GM13976 (cell line): Measurements from ENCODE around the gene JAK3.

Experiments
- DNase-seq: peaks from one replicate; pipeline ENCODE4 v3.0.0; 2012; ENCODE audit warnings: low spot score
- CTCF ChIP-seq: IDR thresholded peaks from 2 replicates; pipeline ENCODE4 v1.5.1; 2012; ENCODE audit warnings: borderline replicate concordance, mild to moderate bottlenecking; ENCODE audit not compliant: insufficient read depth; ENCODE audit errors: extremely low read depth, missing control alignments, control extremely low read depth
- in situ Hi-C: fragments of 300-500 bp; cut with MboI; formaldehyde crosslinking; loops from one replicate; pipeline ENCODE4 v1.12.0; 2022; ENCODE audit warnings: low sequenced_read_pairs, mixed read lengths, inconsistent platforms; ENCODE audit not compliant: unreplicated experiment

Gene JAK3

GRCh38 chr19:17872251-17873001 is 24.6 kb upstream of the JAK3 start:
- in situ Hi-C loops = no loop called here
- TF ChIP-seq CTCF = no peak
- no peak for DNase-seq

GRCh38 chr19:17871878-17872250 is 24.1 kb upstream of the JAK3 start, which contains the start of gene SLC5A5:
Gene SLC5A5, plus strand, starts transcription at chr19:17871945. Its CDS starts 375 bp downstream, at chr19:17872320.
- DNase-seq = peak; percentile 49
- in situ Hi-C loops = no loop called here
- no peak for TF ChIP-seq CTCF

GRCh38 chr19:17871032-17871877 is 23.5 kb upstream of the JAK3 start:
- no peak for TF ChIP-seq CTCF
- no peak for DNase-seq
- in situ Hi-C loops = no loop called here

GRCh38 chr19:17869114-17869608 is 21.4 kb upstream of the JAK3 start:
- no peak for TF ChIP-seq CTCF
- no peak for DNase-seq
- in situ Hi-C loops = loop anchor here (10.0 kb wide), 1 partner anchor 56 kb away; no protein-coding TSS in a partner anchor

DNA sequence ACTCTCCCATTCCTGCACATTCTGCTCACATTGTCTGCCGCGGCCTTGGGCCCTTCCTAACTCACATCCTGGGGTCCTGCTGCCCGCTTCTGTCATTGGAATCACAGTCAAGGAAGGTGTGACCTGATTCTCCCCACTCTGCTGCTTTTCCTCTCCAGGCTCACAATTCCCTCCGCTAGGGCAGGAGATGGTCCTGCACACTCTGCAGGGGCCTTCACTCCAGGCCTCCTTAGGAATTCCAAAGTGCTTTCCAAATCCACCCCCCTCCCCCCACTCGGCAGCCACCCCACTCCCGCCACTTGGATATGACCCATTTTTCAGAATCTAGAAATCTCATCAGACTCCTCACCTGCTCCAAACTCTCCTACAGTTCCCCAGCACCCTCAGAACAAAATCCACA is 20.9 kb upstream of the JAK3 start:
- TF ChIP-seq CTCF = no peak
- DNase-seq = no peak
- in situ Hi-C loops = loop anchor here (10.0 kb wide), 1 partner anchor 56 kb away; no protein-coding TSS in a partner anchor

GRCh38 chr19:17866964-17867486 is 19.2 kb upstream of the JAK3 start:
- TF ChIP-seq CTCF = no peak
- no peak for DNase-seq
- in situ Hi-C loops = loop anchor here (10.0 kb wide), 1 partner anchor 58 kb away; no protein-coding TSS in a partner anchor
